Stimulated activated naive CD8-positive, alpha-beta T cell treated with anti-CD3 and anti-CD28 coated beads, Interleukin-15, Interleukin-2, amounts not matched to agents 100 U/mL and 50 U/mL, for 24 hours (primary cell): Measurements from ENCODE around the gene KCNQ2.

Experiments used
- ATAC-seq: fragments of 150-1000 bp; cut with Tn5 transposase; one replicate; pipeline ENCODE4 v1.10.0; 2021
- DNase-seq: peaks from one replicate; pipeline ENCODE4 v3.0.0; 2021

The KCNQ2 gene

GRCh38 chr20:63454731-63455567 lies 17.5 kb downstream of the KCNQ2 start:
- ATAC-seq (no peak), DNase-seq (no peak)

- ATAC-seq = peak; percentile 59
- DNase-seq = peak; percentile 47
Observed at GRCh38 chr20:63452821-63453523, 19.5 kb downstream of the KCNQ2 start.

- no peak for DNase-seq
- ATAC-seq = no peak
Observed at GRCh38 chr20:63452341-63452740, 20.1 kb downstream of the KCNQ2 start.

DNA sequence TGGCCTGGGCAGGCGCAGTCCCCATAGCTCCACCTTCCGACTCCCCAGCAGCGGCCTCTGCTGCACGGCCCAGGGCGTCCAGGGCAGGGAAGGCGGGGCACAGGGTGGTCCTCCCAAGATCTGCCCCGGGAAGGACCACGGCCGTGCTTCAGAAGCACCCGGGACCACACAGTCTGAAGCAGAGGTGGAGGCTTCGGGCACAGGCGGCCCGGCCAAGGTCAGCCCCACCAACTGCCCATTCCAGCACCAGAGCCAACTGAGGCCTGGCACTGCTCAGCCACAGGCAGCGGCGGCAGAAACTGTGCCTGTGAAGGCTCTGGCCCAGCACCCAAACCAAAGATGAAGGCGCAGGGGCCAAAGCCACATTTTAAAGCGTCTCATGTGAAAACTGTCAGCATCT lies 20.6 kb downstream of the KCNQ2 start:
- ATAC-seq = no peak
- no peak for DNase-seq

DNA sequence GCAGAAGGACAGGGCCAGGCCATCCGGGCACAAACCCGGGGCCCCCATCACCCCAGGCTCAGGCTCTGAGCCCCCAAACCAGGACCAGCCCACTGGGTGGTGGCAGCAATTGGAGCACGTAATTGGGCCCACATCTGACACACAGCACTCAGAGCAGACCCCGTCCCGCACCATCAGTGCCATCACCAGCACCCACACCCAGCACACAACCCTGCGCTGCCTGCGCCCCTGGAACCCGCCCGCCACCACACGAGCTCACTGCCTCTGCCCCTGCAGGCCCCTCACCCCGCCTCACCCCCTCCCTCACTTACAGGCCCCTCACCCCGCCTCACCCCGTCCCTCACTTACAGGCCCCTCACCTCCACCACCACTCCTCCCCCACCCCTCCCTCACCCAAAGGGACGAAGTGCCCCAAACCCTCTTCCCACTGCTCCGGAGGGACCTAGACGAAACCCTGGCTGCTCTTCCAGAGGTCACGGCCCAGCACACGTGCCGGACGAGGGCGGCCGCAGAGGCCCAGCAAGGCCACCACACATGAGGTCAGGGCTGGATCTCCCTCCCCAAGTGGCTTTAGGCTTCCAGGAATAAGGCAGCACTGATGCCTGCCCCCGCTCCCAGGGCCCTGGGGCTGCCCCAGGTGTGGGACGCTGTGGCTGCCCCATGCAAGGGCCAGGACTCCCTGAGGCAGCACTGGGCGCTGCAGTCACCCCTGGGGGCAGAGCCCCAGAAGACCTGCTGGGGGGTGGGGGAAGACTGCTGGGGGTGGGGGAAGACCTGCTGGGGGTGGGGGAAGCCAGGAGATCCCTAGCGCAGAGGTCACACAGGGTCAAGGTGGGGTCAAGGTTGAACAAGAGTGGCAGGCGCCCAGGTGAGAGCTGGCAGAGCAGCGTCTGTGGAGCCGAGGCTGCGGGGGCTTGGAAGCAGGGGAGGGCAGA lies 22.4 kb downstream of the KCNQ2 start:
- no peak for DNase-seq
- no peak for ATAC-seq

GRCh38 chr20:63449025-63449424 lies 23.4 kb downstream of the KCNQ2 start:
- ATAC-seq (no peak), DNase-seq (no peak)

DNA sequence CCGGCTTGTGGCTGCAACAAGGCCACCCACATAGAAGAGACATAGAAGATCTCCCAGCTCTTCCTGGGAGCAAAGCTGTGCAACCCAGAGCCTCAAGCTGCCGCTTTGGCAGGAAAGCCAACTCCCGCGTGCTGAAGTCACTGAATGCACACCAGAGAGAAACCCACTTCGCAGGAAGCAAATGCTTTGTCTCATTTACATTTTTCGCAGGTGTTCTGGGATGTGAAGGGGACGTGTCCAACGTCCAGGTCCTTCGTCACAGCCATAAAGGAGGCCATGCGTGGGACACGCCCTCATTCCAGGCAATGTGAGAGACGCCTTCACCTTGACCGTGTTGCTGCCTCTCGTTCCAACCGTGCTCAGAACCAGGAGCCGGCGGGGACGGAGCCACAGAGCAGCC lies 24.4 kb downstream of the KCNQ2 start:
- ATAC-seq (no peak), DNase-seq (no peak)

DNA sequence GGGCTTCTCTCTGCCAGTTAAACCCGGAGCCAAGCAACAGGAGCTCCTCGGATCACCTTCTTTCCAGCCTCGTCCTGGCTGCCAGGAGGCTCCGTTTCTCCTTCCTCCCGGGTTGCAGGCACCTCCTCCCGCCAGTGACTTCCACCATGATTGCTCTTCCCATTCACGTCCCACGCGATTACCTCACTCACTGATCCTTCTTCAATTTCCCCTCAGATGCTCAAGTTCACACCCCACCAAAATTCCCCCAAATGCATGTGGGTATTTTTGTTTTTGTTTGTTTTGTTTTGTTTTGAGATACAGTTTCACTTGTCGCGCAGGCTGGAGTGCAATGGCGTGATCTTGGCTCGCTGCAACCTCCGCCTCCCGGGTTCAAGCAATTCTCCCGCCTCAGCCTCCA lies 25.1 kb downstream of the KCNQ2 start:
- ATAC-seq = no peak
- DNase-seq = no peak

DNA sequence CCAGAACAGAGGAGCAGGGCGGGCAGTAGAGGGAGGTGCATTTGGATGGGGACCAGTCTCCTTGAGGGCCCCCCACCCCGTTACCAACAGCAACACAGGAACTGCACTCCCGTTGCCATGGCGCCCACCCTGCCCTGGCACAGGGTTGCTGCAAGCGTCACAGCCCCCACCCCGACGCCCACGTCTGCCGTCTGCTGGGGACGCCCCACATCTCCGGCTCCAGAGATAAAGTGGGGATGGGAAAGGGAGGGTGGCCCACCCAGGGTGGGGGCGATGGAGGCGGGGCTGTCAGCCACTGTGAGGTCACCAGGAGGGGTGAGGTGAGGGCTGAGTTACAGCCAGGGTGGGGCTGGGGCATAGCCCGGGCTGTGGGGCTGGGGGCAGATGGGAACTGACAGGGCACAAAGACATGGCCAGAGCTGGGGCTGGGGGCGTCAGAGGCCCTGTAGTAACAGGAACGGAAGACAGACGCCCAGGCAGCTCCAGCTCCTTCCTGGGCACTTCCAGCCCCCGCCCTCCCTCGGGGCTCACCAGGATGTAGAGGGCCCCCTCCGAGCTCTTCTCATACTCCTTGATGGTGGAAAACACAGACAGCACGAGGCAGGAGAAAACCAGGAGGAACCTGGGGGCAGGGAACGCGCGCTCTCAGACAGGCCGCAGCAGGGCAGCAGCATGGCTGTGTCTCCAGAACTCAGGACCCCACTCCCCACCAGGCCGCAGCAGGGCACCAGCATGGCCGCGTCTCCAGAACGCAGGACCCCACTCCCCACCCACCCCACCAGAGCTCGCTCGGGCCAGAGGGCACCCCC lies 26.0 kb downstream of the KCNQ2 start:
- DNase-seq = no peak
- no peak for ATAC-seq

- DNase-seq = no peak
- no peak for ATAC-seq
Observed at GRCh38 chr20:63445075-63445734, 27.2 kb downstream of the KCNQ2 start.

- DNase-seq = no peak
- no peak for ATAC-seq
Observed at GRCh38 chr20:63444548-63444947, 27.9 kb downstream of the KCNQ2 start.

DNA sequence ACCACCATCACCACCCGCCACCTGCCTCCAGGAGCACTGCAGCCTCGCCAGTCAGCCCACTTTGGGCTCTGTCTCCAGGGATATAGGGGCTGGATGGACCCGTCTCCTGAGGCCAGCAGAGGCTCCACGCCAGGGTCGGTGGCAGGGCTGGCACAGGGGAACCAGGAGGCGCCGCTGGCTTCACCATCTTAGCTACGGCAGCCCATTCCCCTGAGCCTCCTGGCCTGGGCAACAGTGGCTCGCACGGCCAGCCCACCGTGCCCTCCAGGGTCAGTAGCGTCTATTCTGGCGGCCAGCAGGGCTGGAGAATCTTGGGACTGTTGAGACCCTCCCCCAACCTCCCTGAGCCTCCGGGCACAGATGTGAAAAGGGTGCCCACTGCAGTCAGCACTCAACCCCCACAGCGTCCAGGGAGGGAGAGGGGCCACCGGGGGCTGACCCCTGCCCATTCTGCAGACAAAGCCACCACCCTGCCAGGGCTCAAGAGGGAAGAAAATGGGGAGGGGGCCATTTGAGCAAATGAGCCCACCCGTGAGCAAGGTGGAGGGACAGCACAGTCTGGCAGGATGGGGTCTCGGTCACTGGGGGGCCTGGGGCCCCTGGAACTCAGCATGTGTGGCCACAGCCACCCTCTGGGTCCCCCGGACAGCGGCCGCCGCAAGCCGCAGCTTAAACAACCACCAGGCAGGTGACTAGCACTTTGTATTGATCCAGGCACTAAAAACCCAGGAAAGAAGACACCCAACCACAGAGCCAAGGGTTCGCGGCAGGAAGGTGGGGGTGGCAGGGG lies 28.7 kb downstream of the KCNQ2 start:
- no peak for DNase-seq
- no peak for ATAC-seq

DNA sequence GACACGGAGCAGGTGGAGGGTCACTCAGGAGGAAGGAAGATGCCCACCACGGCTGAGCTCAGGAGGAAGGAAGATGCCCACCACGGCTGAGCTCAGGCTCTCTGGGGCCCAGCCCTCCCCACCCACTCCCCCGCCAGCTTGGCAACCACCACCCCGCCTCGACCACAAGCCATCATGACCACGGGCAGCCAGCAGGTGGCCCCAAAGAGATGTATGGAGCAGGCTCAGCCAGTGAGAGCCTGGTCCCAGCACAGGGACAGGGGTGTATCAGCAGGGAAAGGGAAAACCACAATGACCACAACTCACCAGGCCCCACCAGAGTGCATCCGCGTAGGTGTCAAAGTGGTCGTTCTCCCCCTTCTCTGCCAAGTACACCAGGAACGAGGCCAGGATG lies 30.4 kb downstream of the KCNQ2 start:
- peak; percentile 41 for ATAC-seq
- peak; percentile 80 for DNase-seq

DNA sequence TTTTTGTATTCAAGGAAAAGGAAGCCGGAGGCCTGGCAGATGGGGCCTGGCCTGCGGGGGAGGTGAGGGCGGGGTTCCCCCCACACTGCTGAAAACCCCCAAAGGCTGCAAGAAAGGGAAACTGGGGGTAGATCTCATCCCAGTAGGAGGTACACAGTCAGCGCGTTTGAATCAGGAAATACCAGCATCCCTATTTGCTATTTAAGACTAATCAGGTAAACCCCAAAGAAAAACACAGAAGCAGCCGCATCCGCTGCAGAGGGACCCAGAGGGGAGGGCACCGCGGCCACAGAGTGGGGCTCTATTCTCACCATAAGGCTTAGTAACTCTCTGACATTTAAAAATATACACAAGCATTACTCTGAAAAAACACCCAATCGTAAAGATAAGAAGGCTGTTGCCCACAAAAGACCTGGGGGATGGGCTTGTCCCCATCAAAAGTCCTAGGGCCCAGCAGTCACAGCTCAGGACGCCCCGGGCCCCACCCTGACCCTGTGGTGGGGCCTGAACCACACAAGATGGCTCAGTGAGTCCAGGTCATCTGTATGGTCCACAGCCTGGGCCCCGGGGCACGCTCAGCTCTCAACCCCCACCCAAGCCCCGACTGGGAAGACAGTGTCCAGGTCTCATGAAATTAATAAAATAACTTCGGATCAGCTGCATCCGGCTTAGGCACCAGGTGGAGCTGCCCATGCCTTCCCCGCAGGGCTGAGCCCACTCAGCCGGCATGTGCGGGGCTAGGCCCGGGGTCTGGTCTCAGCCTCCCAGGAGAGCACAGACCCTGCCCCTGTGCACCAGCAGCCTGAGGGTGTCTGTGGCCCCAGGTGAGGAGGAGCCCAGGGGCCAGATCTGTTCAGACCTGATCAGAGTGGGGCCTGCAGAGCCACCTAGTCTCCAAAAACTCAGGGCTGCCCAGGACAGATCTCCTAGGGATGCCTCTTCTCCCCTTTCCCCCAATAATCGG lies 31.0 kb downstream of the KCNQ2 start:
- ATAC-seq (peak; percentile 83), DNase-seq (peak; percentile 73)

GRCh38 chr20:63440366-63440955 lies 32.0 kb downstream of the KCNQ2 start:
- no peak for ATAC-seq
- peak; percentile 19 for DNase-seq

DNA sequence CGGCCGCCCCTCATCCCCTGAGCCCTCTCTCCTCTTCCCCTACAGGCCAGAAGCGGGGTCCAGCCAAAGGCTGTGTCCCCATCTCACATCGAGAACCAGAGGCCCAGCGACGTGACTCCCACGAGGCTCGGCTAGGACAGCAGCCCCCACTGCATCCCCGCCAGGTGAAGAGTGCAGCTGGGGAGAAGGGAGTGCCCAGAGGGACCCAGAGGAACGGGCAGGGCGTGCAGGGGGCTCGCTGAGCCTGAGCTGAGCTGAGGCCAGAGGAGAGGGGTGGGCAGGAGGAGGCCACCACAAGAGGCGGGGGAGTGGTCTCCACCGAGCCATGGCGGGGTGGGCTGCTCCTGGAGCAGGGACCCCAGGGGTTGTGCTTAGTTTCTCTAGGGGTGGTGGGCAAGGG lies 32.6 kb downstream of the KCNQ2 start:
- DNase-seq = no peak
- ATAC-seq = no peak

DNA sequence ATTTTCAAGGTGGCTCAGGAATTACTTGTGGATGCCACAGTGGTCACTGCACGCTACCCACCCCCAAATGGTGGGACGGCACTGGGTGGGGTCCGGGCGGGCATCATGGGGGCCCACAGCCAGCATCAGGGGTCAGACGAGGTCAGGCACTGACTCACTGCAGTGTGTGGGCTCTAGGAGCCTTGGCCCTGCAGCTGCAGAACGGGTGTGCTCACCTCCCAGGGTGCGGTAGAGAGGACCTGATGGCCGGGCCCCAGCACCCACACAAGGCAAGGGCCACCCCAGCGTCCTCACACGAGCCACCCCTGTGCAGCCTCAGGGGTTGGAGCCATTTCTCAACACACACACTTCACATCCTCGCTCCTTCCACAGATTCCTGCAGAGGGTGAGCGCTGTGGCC lies 34.3 kb downstream of the KCNQ2 start:
- ATAC-seq (no peak), DNase-seq (no peak)

- no peak for ATAC-seq
Observed at GRCh38 chr20:63435552-63435951, 36.9 kb downstream of the KCNQ2 start.

More at GRCh38 chr20:63435552-63435951, 36.9 kb downstream of the KCNQ2 start:
- no peak for DNase-seq
